Measurements from ENCODE around the gene TBC1D2B. TPM values are rescaled to one million over a fixed set of nuclear protein-coding genes. Genes with fewer than 3 reads are reported as not detected.

The TBC1D2B gene
- total RNA-seq, 1 donor from 2014 or later, result 11.7 TPM

DNA sequence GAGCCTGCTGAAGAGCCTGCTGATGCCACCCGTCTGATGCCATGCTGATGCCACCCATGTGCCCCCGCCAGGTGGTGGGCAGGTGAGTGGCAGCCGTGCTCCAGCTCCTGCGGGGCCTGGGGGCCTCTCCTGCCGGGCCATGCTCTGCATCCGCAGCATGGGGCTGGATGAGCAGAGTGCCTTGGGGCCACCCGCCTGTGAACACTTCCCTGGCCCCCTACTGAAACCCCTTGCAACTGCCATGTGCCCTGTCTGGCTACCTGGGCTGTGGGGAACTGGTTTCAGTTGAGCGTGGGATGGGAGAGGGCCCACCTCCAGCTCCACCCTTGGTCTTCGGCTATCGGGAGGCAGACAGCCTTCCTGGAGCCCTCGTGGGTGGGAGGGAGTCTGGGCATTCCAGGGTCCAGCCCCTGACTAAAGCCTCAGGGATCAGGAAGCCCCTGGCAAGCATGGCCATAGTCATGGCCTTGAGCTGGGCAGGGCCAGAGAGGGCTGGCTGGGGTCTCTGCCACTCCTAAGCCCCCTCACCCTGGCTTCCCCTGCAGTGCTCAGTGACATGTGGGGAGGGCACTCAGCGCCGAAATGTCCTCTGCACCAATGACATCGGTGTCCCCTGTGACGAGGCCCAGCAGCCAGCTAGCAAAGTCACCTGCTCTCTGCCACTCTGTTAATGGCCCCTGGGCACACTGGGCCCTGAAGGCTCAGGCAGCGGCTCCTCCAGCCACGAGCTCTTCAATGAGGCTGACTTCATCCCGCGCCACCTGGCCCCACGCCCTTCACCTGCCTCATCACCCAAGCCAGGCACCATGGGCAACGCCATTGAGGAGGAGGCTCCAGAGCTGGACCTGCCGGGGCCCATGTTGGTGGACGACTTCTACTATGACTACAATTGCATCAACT is 92.2 kb downstream of the TBC1D2B start:
- no peak for DNase-seq
- Histone ChIP-seq H3K36me3 (no peaks in the 10 kb centered on the region), H3K27me3 (ENCODE audit: low read depth) (no peaks in the 10 kb centered on the region), H3K27ac (replicated peaks) (no peak overlapping the region), H3K9me3 (replicated peaks) (no peaks in the 10 kb centered on the region), H3K4me1 (peaks cover 17% of the 10 kb centered on the region), H3K4me3 (no peak overlapping the region)
- intact Hi-C loops (cut with micrococcal nuclease), result no loop called here
- TF ChIP-seq, protein P1, sequence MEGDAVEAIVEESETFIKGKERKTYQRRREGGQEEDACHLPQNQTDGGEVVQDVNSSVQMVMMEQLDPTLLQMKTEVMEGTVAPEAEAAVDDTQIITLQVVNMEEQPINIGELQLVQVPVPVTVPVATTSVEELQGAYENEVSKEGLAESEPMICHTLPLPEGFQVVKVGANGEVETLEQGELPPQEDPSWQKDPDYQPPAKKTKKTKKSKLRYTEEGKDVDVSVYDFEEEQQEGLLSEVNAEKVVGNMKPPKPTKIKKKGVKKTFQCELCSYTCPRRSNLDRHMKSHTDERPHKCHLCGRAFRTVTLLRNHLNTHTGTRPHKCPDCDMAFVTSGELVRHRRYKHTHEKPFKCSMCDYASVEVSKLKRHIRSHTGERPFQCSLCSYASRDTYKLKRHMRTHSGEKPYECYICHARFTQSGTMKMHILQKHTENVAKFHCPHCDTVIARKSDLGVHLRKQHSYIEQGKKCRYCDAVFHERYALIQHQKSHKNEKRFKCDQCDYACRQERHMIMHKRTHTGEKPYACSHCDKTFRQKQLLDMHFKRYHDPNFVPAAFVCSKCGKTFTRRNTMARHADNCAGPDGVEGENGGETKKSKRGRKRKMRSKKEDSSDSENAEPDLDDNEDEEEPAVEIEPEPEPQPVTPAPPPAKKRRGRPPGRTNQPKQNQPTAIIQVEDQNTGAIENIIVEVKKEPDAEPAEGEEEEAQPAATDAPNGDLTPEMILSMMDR (IDR thresholded peaks at IDR 0.05; ENCODE audit: borderline replicate concordance), result no peak

DNA sequence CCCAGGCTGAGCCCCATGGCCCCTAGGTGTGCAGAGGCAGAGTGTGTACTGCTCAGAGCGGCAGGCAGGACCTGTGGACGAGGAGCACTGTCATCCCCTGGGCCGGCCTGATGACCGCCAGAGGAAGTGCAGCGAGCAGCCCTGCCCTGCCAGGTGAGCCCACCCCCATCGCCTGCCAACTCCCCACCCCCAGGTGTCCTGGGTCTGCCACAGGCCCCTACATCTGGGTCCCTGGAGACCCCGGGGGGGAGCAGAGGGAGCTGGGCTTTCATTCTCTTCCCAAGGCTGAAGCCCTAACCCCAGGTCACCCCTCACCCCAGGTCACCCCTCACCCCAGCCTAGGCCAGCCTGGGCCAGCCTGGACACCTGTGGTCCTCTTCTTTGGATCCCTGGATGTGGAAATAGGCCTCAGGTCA is 93.1 kb downstream of the TBC1D2B start:
- H3K36me3 ChIP-seq, result no peaks in the 10 kb centered on the region
- H3K4me1 ChIP-seq, result peaks cover 9% of the 10 kb centered on the region
- H3K4me3 ChIP-seq, result no peak overlapping the region
- no peak overlapping the region for H3K27ac ChIP-seq (replicated peaks)
- intact Hi-C loops (cut with micrococcal nuclease), result no loop called here
- H3K27me3 ChIP-seq (ENCODE audit: low read depth), result no peaks in the 10 kb centered on the region
- H3K9me3 ChIP-seq (replicated peaks), result no peaks in the 10 kb centered on the region
- TF ChIP-seq, protein P1 (IDR thresholded peaks at IDR 0.05; ENCODE audit: borderline replicate concordance), result no peak
- no peak for DNase-seq

DNA sequence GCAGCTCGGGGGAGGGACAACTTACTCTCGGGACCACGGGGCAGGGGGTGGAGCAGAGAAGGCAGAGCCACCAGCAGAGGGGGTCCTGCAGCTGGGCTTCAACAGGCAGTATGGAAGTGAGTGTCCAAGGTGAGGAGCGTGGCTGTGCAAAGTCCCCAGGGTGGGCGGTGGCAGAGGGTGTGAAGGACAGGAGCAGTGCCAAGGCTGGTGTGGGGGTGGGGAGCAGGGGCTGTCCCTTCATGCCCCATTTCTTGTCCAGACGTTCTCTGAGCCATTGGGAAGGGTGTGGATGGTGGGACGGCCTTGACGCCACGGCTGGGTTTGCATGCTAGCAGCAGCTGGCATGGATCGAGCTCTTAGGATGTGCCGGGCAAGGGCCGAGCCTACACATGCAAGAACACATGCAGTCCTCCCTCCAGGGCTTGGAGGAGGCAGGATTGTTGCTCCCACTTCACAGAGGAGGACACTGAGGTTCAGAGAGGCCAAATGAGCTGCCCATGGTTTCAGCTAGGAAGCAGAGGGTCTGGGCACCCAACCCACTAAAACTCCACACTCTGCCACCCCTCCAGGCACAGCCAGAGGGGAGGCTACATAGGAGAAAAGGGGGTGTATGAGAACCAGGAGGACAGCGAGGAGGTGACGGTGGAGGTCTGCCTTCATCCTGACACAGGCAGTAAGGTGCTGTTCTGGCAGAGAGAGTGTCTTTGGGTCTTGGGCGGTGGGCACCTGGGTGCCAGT is 93.6 kb downstream of the TBC1D2B start:
- no peaks in the 10 kb centered on the region for H3K27me3 ChIP-seq (ENCODE audit: low read depth)
- TF ChIP-seq, protein P1 (IDR thresholded peaks at IDR 0.05; ENCODE audit: borderline replicate concordance), result no peak
- intact Hi-C loops (cut with micrococcal nuclease), result no loop called here
- H3K27ac ChIP-seq (replicated peaks), result no peak overlapping the region
- DNase-seq, result no peak
- no peaks in the 10 kb centered on the region for H3K36me3 ChIP-seq
- no peak overlapping the region for H3K4me3 ChIP-seq
- peaks cover 7% of the 10 kb centered on the region for H3K4me1 ChIP-seq
- no peaks in the 10 kb centered on the region for H3K9me3 ChIP-seq (replicated peaks)

DNA sequence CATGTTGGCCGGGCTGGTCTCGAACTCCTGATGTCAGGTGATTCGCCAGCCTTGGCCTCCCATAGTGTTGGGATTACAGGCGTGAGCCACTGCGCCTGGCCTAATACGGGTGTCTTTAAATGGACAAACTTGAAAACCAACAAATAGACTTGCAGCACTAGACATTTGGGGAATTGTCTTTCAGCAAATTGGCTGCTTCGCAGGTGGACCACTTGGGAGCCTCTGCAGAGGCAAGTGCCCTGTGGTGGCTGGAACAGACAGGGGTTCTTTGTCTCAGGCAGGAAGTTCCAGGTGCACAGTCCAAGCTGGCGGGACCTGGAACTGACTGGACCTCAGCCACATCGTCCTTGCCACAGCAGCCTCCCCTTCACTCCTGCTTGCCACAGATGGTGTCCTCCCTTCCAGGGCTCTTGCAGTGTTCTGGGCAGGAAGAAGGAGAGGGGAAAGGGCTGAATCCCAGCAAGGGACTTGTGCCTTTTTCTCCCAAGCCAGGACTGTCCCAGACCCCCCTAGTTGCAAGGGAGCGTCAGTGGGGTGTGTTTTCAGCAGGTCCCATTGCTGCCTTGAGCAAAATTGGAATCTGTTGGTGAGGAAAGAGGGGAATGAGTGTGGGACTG is 94.3 kb downstream of the TBC1D2B start:
- H3K27me3 ChIP-seq (ENCODE audit: low read depth), result no peaks in the 10 kb centered on the region
- no peak for DNase-seq
- TF ChIP-seq, protein P1 (IDR thresholded peaks at IDR 0.05; ENCODE audit: borderline replicate concordance), result no peak
- peaks cover under 1% of the 10 kb centered on the region for H3K4me1 ChIP-seq
- no peaks in the 10 kb centered on the region for H3K36me3 ChIP-seq
- H3K27ac ChIP-seq (replicated peaks), result no peak overlapping the region
- H3K9me3 ChIP-seq (replicated peaks), result no peaks in the 10 kb centered on the region
- intact Hi-C loops (cut with micrococcal nuclease), result no loop called here
- H3K4me3 ChIP-seq, result no peak overlapping the region

DNA sequence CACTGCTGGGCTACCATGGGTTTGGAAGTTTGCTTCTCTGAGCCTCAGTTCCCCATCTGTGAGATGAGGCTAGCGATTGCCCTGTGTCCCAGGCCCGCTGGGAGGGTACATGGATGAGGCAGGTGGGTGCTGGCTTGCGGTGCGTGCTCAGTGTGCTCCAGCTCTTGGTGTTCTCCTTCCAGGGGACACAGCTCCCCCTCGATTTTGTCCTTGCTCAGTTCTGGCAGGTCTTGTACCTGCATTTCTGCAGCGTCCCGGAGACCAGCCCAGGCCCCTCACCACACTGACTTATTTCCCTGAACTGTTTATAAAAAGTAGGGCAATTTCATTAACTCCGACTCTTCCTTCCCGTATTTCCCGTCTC is 95.4 kb downstream of the TBC1D2B start:
- Histone ChIP-seq H3K9me3 (replicated peaks) (no peaks in the 10 kb centered on the region), H3K36me3 (no peaks in the 10 kb centered on the region), H3K4me3 (no peak overlapping the region), H3K27ac (replicated peaks) (no peak overlapping the region), H3K4me1 (no peaks in the 10 kb centered on the region), H3K27me3 (ENCODE audit: low read depth) (no peaks in the 10 kb centered on the region)
- TF ChIP-seq, protein P1 (IDR thresholded peaks at IDR 0.05; ENCODE audit: borderline replicate concordance), result no peak
- no peak for DNase-seq
- intact Hi-C loops (cut with micrococcal nuclease), result no loop called here
